Hepatocyte (in vitro differentiated cells): ENCODE results near the gene DOCK4. TPM values are rescaled to one million over a fixed set of nuclear protein-coding genes. Genes with fewer than 3 reads are reported as not detected.
A peak's percentile ranks its signal among the peaks of the same experiment; 100 is the strongest.

ENCODE experiments used
- DNase-seq: peaks from one replicate; pipeline ENCODE4 v3.0.0-alpha.2; 2016; ENCODE audit warnings: low spot score
- H2AFZ ChIP-seq: fragments of 200-600 bp; sonication (generic); 2 replicates; pipeline ENCODE4 v1.6.0; 2016; ENCODE audit warnings: antibody characterized with exemption, mild to moderate bottlenecking
- H3K27ac ChIP-seq: fragments of 200-600 bp; sonication (generic); 2 replicates; pipeline ENCODE4 v1.5.1; 2016; ENCODE audit warnings: mild to moderate bottlenecking
- H3K27me3 ChIP-seq: fragments of 200-600 bp; sonication (generic); 2 replicates; pipeline ENCODE4 v1.6.1; 2016
- H3K36me3 ChIP-seq: fragments of 200-600 bp; sonication (generic); replicated peaks from 2 replicates; pipeline ENCODE4 v1.5.1; 2016; ENCODE audit warnings: low read depth; ENCODE audit not compliant: insufficient read depth
- H3K4me1 ChIP-seq: fragments of 200-600 bp; sonication (generic); 2 replicates; pipeline ENCODE4 v1.5.1; 2016; ENCODE audit warnings: mild to moderate bottlenecking, moderate library complexity; ENCODE audit not compliant: insufficient read depth
- H3K4me2 ChIP-seq: fragments of 200-600 bp; sonication (generic); 2 replicates; pipeline ENCODE4 v1.6.0; 2016
- H3K4me3 ChIP-seq: fragments of 200-600 bp; sonication (generic); 2 replicates; pipeline ENCODE4 v1.5.1; 2016; ENCODE audit warnings: mild to moderate bottlenecking
- H3K79me2 ChIP-seq: fragments of 200-600 bp; sonication (generic); 2 replicates; pipeline ENCODE4 v1.6.0; 2017; ENCODE audit warnings: mild to moderate bottlenecking
- H3K9me2 ChIP-seq: fragments of 200-600 bp; sonication (generic); replicated peaks from 2 replicates; pipeline ENCODE4 v1.6.0; 2017; ENCODE audit warnings: mild to moderate bottlenecking; ENCODE audit not compliant: insufficient read depth
- H3K9me3 ChIP-seq: fragments of 200-600 bp; sonication (generic); 2 replicates; pipeline ENCODE4 v1.5.1; 2016; ENCODE audit warnings: low read depth, mild to moderate bottlenecking
- H4K20me1 ChIP-seq: fragments of 200-600 bp; sonication (generic); 2 replicates; pipeline ENCODE4 v1.6.0; 2016; ENCODE audit warnings: mild to moderate bottlenecking; ENCODE audit not compliant: insufficient read depth, poor library complexity, severe bottlenecking
- CTCF ChIP-seq: fragments of 200-600 bp; sonication (generic); IDR thresholded peaks from 2 replicates; pipeline ENCODE4 v1.5.1; 2016; ENCODE audit warnings: antibody characterized with exemption, mild to moderate bottlenecking; ENCODE audit not compliant: poor library complexity
- EZH2 ChIP-seq: fragments of 200-600 bp; sonication (generic); IDR thresholded peaks from 2 replicates; pipeline ENCODE4 v1.6.1; 2016; ENCODE audit warnings: antibody characterized with exemption, mild to moderate bottlenecking, borderline replicate concordance
- EZH2phosphoT487 ChIP-seq: fragments of 200-600 bp; sonication (generic); IDR thresholded peaks from one replicate; pipeline ENCODE4 v1.6.1; 2018; ENCODE audit warnings: antibody characterized with exemption, mild to moderate bottlenecking, low read depth, moderate library complexity; ENCODE audit not compliant: unreplicated experiment, severe bottlenecking
- WGBS: methylation state at CpG from one replicate; pipeline ENCODE4 v1.1.6; 2016; ENCODE audit warnings: low lambda C conversion rate; ENCODE audit errors: missing lambda C conversion rate; 5-methylcytosine and 5-hydroxymethylcytosine counted together
- polyA plus RNA-seq: library from polyadenylated mRNA; unstranded; fragments of >200 nt; fragmentation: Nextera tagmentation; extraction: Ambion mirVana; gene quantifications from 2 replicates; pipeline ENCODE4 v1.2.1, GENCODE V29; 2016
- total RNA-seq: library from RNA; depleted of rRNA; stranded (reverse); fragments of >200 nt; gene quantifications from 2 replicates; pipeline ENCODE4 v1.2.3, GENCODE V29; 2014

The DOCK4 gene
- total and polyA plus RNA-seq, 2 experiments from 2014 or later = 4.4 to 22.9 TPM

DNA sequence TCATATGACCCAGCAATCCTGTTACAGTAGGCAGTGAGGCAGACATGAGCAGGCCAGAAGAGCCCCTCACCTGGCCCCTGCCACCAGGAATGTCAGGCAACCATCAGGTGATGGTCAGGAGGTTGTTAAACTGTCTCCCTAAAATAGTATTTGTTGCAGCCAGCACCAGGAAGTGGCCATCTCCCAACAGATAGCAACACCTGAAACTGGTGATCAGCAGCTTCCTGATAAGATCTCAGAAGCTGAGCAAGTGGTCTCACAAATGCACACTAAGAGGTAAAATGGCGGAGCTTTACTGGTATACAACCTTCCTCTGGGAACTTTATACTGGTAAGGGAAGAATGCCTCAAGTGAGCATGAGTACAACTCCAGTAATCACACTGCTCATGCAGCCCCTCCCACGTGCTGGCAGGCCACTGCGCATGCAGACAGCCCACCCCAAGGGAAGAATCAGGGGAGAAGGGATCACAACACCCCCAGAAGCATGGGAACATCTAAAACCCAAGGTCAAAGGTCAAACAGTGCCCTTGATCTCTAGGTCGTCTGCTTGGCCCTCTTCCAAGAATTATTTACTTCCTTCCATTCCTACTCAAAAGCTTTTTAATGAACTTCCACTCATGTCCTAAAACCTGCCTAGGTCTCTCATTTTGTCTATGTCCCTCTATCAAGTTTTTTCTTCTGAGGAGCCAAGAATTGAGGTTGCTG, 133.5 kb downstream of the DOCK4 start:
- no peaks in the 10 kb centered on the region for H4K20me1 ChIP-seq
- TF ChIP-seq EZH2 (no peak), EZH2phosphoT487 (no peak), CTCF (no peak)
- no peak for DNase-seq

GRCh38 chr7:112071856-112072255, 134.3 kb downstream of the DOCK4 start:
- no peaks in the 10 kb centered on the region for H3K27me3 ChIP-seq
- H3K36me3 ChIP-seq = no peaks in the 10 kb centered on the region
- H3K4me2 ChIP-seq = no peak overlapping the region
- no peaks in the 10 kb centered on the region for H3K9me3 ChIP-seq
- H3K27ac ChIP-seq = no peak overlapping the region
- H3K4me3 ChIP-seq = no peak overlapping the region
- DNase-seq = no peak
- TF ChIP-seq CTCF = no peak
- TF ChIP-seq EZH2 = no peak
- no peak for TF ChIP-seq EZH2phosphoT487
- no peaks in the 10 kb centered on the region for H3K9me2 ChIP-seq
- no peaks in the 10 kb centered on the region for H3K4me1 ChIP-seq
- no peaks in the 10 kb centered on the region for H3K79me2 ChIP-seq
- H4K20me1 ChIP-seq = no peaks in the 10 kb centered on the region
- H2AFZ ChIP-seq = no peak overlapping the region

More for the DNA sequence above, 133.5 kb downstream of the DOCK4 start:
- Histone ChIP-seq H3K27me3 (no peaks in the 10 kb centered on the region), H3K9me2 (no peaks in the 10 kb centered on the region), H3K4me1 (no peaks in the 10 kb centered on the region), H3K4me2 (no peak overlapping the region), H3K9me3 (no peaks in the 10 kb centered on the region), H3K4me3 (no peak overlapping the region), H3K27ac (peak overlapping the region; percentile 8), H2AFZ (no peak overlapping the region), H3K36me3 (no peaks in the 10 kb centered on the region), H3K79me2 (peaks cover 3% of the 10 kb centered on the region)
- 77% methylated on average over 4 of the region's 4 CpGs for WGBS

GRCh38 chr7:112070674-112071256, 135.4 kb downstream of the DOCK4 start:
- no peaks in the 10 kb centered on the region for H3K27me3 ChIP-seq
- no peak overlapping the region for H3K4me3 ChIP-seq
- no peaks in the 10 kb centered on the region for H4K20me1 ChIP-seq
- WGBS = 90% methylated on average over 5 of the region's 5 CpGs
- H3K9me2 ChIP-seq = no peaks in the 10 kb centered on the region
- no peak for DNase-seq
- TF ChIP-seq CTCF = no peak
- TF ChIP-seq EZH2 = no peak
- no peak for TF ChIP-seq EZH2phosphoT487
- H3K4me1 ChIP-seq = no peaks in the 10 kb centered on the region
- H3K4me2 ChIP-seq = no peak overlapping the region
- no peaks in the 10 kb centered on the region for H3K79me2 ChIP-seq
- no peaks in the 10 kb centered on the region for H3K36me3 ChIP-seq
- no peaks in the 10 kb centered on the region for H3K9me3 ChIP-seq
- H2AFZ ChIP-seq = no peak overlapping the region
- H3K27ac ChIP-seq = no peak overlapping the region
